Epithelial cell of esophagus (primary cell): ENCODE measurements around the gene CADM1.
A peak's percentile ranks its signal among the peaks of the same experiment; 100 is the strongest.

Source experiments
- DNase-seq: peaks from one replicate; pipeline ENCODE4 v3.0.0; 2010; ENCODE audit warnings: low read depth
- H3K4me3 ChIP-seq: 2 replicates; pipeline ENCODE4 v1.5.1; 2011; ENCODE audit warnings: mild to moderate bottlenecking, low read length, control low read depth
- CTCF ChIP-seq: IDR thresholded peaks from 2 replicates; pipeline ENCODE4 v1.5.1; 2011; ENCODE audit warnings: low read depth, mild to moderate bottlenecking, low read length, control low read depth, inconsistent platforms; ENCODE audit not compliant: insufficient read depth; ENCODE audit errors: missing control alignments

The CADM1 gene

GRCh38 chr11:115157247-115157646, 347.0 kb downstream of the CADM1 start:
- no peak overlapping the region for H3K4me3 ChIP-seq
- DNase-seq = no peak
- TF ChIP-seq CTCF = no peak

- no peak overlapping the region for H3K4me3 ChIP-seq
- no peak for TF ChIP-seq CTCF
- no peak for DNase-seq
Measured at GRCh38 chr11:115155978-115156377, 348.2 kb downstream of the CADM1 start.

- no peak for TF ChIP-seq CTCF
- DNase-seq = no peak
- H3K4me3 ChIP-seq = no peak overlapping the region
Measured at GRCh38 chr11:115155320-115155719, 348.9 kb downstream of the CADM1 start.

- H3K4me3 ChIP-seq = no peak overlapping the region
- no peak for DNase-seq
- no peak for TF ChIP-seq CTCF
Measured at GRCh38 chr11:115154355-115154736, 349.9 kb downstream of the CADM1 start.

- TF ChIP-seq CTCF = no peak
- DNase-seq = no peak
- no peak overlapping the region for H3K4me3 ChIP-seq
Measured at GRCh38 chr11:115153731-115154354, 350.4 kb downstream of the CADM1 start.

- TF ChIP-seq CTCF = no peak
- peak; percentile 41 for DNase-seq
- H3K4me3 ChIP-seq = no peak overlapping the region
Measured at GRCh38 chr11:115153135-115153534, 351.1 kb downstream of the CADM1 start.

GRCh38 chr11:115151010-115151409, 353.2 kb downstream of the CADM1 start:
- TF ChIP-seq CTCF = no peak
- no peak overlapping the region for H3K4me3 ChIP-seq
- peak; percentile 4 for DNase-seq
